ENCODE data around the gene CRIP2. TPM values are rescaled to one million over a fixed set of nuclear protein-coding genes. Genes with fewer than 3 reads are reported as not detected.

The CRIP2 gene
- polyA plus RNA-seq, 1 donor = 234 TPM

- DNase-seq (ENCODE audit: low read depth) = no peak
These were observed 13.6 kb downstream of the CRIP2 start for GRCh38 chr14:105487986-105488777.

- no peak for DNase-seq (ENCODE audit: low read depth)
These were observed 14.3 kb downstream of the CRIP2 start for GRCh38 chr14:105488781-105489541.

GRCh38 chr14:105489542-105490266, 15.1 kb downstream of the CRIP2 start:
- peak; percentile 80 for DNase-seq (ENCODE audit: low read depth)

- DNase-seq (ENCODE audit: low read depth) = no peak
These were observed 15.6 kb downstream of the CRIP2 start for GRCh38 chr14:105490267-105490571.

- DNase-seq (ENCODE audit: low read depth) = peak; percentile 99
These were observed 16.1 kb downstream of the CRIP2 start, which contains the start of gene TEDC1 for GRCh38 chr14:105490572-105491365. Gene TEDC1, plus strand, starts transcription at chr14:105491246. Its CDS starts 130 bp downstream, at chr14:105491376.

- DNase-seq (ENCODE audit: low read depth) = no peak
These were observed 16.8 kb downstream of the CRIP2 start for GRCh38 chr14:105491366-105491973.

- DNase-seq (ENCODE audit: low read depth) = no peak
These were observed 17.7 kb downstream of the CRIP2 start for GRCh38 chr14:105492031-105492970.

GRCh38 chr14:105492971-105493871, 18.6 kb downstream of the CRIP2 start:
- DNase-seq (ENCODE audit: low read depth) = no peak

- DNase-seq (ENCODE audit: low read depth) = no peak
These were observed 19.4 kb downstream of the CRIP2 start for GRCh38 chr14:105493921-105494605.

- DNase-seq (ENCODE audit: low read depth) = no peak
These were observed 19.9 kb downstream of the CRIP2 start for GRCh38 chr14:105494606-105494929.

- no peak for DNase-seq (ENCODE audit: low read depth)
These were observed 20.7 kb downstream of the CRIP2 start for GRCh38 chr14:105495101-105495989.

GRCh38 chr14:105495990-105496830, 21.6 kb downstream of the CRIP2 start:
- no peak for DNase-seq (ENCODE audit: low read depth)

- no peak for DNase-seq (ENCODE audit: low read depth)
These were observed 22.4 kb downstream of the CRIP2 start for GRCh38 chr14:105496831-105497591.

GRCh38 chr14:105497671-105498429, 23.2 kb downstream of the CRIP2 start:
- DNase-seq (ENCODE audit: low read depth) = no peak
